ENCODE data around the gene FBN1.

FBN1 gene

DNA sequence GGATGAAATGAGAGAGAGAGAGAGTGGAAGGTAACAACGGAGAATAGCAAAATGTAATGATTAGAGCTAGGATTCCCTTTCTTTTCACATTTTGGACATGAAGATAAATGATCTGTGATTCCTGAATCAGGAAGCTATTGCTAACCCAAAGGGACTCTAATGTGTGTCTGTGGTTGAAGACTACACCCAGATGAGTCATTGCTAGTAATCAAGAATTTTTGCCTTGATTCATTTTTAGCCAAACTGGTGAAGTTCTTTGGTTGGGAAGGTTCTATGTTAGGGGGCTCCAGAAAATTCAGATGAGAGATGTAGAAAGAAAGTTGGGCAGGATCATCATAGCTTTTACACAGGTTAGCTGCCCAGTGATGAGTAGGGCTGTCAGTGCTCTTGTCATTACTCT, 197.9 kb downstream of the FBN1 start:
- Histone ChIP-seq H3K27me3 (replicated peaks; ENCODE audit: control insufficient read depth, insufficient read depth, low read length) (no peaks in the 10 kb centered on the region), H3K9ac (ENCODE audit: low read length) (peak overlapping the region; percentile 26), H3K4me1 (ENCODE audit: control insufficient read depth, insufficient read depth, low read length) (peaks cover 28% of the 10 kb centered on the region), H3K9me3 (ENCODE audit: control insufficient read depth, low read length) (no peaks in the 10 kb centered on the region), H3K4me3 (ENCODE audit: low read length) (no peak overlapping the region), H3K36me3 (ENCODE audit: control insufficient read depth, insufficient read depth, low read length, severe bottlenecking) (peaks cover 97% of the 10 kb centered on the region)
- DNase-seq (ENCODE audit: low read depth): peak; percentile 49

DNA sequence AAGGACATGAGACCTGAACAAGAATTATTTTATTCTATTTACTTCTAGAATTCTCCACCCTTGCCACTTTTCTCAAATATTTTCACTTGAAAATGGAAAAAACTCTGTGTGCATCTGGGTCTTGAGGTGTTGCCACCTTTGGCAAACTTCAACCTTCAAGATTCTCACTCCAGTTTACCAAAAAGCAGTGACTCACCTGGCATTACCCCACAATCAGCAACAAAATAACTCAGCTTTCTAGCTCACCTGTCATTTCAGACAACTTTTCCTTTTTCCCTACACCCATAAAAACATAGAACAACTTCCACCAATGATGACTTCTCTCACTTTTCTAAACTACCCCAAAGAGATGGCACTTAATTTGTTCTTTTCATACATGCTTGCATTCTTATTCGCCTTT, 198.5 kb downstream of the FBN1 start:
- H3K9me3 ChIP-seq (ENCODE audit: control insufficient read depth, low read length): no peaks in the 10 kb centered on the region
- peak overlapping the region; percentile 26 for H3K9ac ChIP-seq (ENCODE audit: low read length)
- peaks cover 97% of the 10 kb centered on the region for H3K36me3 ChIP-seq (ENCODE audit: control insufficient read depth, insufficient read depth, low read length, severe bottlenecking)
- H3K27me3 ChIP-seq (replicated peaks; ENCODE audit: control insufficient read depth, insufficient read depth, low read length): no peaks in the 10 kb centered on the region
- no peak overlapping the region for H3K4me3 ChIP-seq (ENCODE audit: low read length)
- peaks cover 34% of the 10 kb centered on the region for H3K4me1 ChIP-seq (ENCODE audit: control insufficient read depth, insufficient read depth, low read length)
- no peak for DNase-seq (ENCODE audit: low read depth)

DNA sequence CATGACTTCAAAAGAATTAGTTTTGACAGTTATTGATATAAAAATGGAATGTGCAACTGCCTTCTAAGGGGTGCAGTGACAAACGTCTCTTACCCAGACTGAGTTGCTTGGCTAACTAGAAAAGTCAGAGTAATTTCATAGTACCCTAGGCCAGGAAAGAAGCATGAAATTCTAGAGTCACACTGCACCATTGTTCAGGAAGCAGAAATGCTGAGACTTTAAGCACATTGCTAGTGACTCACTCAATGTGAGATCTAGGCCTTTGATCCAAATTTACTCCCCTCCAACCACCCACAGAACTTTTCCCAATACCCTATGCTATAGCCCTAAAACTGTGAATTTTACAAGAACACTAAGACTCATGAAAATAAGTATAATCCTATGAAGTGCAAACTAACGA, 203.5 kb downstream of the FBN1 start:
- H3K27me3 ChIP-seq (replicated peaks; ENCODE audit: control insufficient read depth, insufficient read depth, low read length): no peaks in the 10 kb centered on the region
- H3K4me1 ChIP-seq (ENCODE audit: control insufficient read depth, insufficient read depth, low read length): peaks cover 50% of the 10 kb centered on the region
- peaks cover 89% of the 10 kb centered on the region for H3K36me3 ChIP-seq (ENCODE audit: control insufficient read depth, insufficient read depth, low read length, severe bottlenecking)
- H3K9me3 ChIP-seq (ENCODE audit: control insufficient read depth, low read length): no peaks in the 10 kb centered on the region
- DNase-seq (ENCODE audit: low read depth): no peak
- H3K4me3 ChIP-seq (ENCODE audit: low read length): no peak overlapping the region
- no peak overlapping the region for H3K9ac ChIP-seq (ENCODE audit: low read length)

DNA sequence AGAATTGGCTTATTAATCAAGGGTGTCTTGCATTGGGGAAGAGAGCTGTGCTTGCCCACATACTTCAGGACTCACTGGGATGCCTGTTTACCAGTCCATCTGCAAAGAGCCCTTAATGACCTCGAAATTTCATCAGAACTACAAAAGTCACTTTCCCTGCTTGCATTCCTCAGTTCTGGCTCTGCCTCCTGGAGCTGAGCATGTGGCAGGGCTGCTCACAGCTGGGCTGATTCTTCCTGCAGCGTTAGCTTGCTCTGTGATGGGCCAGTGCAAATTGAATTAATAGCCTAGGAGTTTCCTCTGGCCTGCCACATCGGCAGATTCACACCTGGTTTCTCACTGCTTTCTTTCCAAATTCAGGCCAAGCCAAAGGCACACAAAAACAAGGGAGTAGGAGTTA, 205.4 kb downstream of the FBN1 start:
- Histone ChIP-seq H3K9me3 (ENCODE audit: control insufficient read depth, low read length) (no peaks in the 10 kb centered on the region), H3K4me1 (ENCODE audit: control insufficient read depth, insufficient read depth, low read length) (peaks cover 55% of the 10 kb centered on the region), H3K9ac (ENCODE audit: low read length) (peak overlapping the region; percentile 76), H3K27me3 (replicated peaks; ENCODE audit: control insufficient read depth, insufficient read depth, low read length) (no peaks in the 10 kb centered on the region), H3K4me3 (ENCODE audit: low read length) (no peak overlapping the region), H3K36me3 (ENCODE audit: control insufficient read depth, insufficient read depth, low read length, severe bottlenecking) (peaks cover 90% of the 10 kb centered on the region)
- peak; percentile 79 for DNase-seq (ENCODE audit: low read depth)

DNA sequence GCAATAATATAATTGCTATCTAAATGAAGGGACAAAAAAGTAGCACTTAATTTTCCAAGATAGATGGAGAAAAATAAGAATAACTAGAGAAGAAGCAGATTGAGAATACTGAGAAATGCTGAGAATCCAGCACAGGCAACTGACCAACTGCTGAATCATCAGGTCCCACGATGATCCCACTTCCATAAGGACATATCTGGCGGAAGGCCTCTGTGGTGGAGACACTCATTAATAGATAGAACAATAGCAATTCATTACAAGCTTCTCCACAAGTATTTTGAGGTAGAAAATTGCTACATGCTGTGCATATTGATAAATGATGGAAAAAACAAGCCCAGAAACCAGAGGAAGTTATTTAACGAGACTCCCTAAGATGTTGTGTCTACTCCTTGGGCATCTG, 208.3 kb downstream of the FBN1 start:
- Histone ChIP-seq H3K9me3 (ENCODE audit: control insufficient read depth, low read length) (no peaks in the 10 kb centered on the region), H3K36me3 (ENCODE audit: control insufficient read depth, insufficient read depth, low read length, severe bottlenecking) (peaks cover 87% of the 10 kb centered on the region), H3K4me1 (ENCODE audit: control insufficient read depth, insufficient read depth, low read length) (peaks cover 63% of the 10 kb centered on the region), H3K9ac (ENCODE audit: low read length) (peak overlapping the region; percentile 30), H3K4me3 (ENCODE audit: low read length) (no peak overlapping the region), H3K27me3 (replicated peaks; ENCODE audit: control insufficient read depth, insufficient read depth, low read length) (no peaks in the 10 kb centered on the region)
- no peak for DNase-seq (ENCODE audit: low read depth)

DNA sequence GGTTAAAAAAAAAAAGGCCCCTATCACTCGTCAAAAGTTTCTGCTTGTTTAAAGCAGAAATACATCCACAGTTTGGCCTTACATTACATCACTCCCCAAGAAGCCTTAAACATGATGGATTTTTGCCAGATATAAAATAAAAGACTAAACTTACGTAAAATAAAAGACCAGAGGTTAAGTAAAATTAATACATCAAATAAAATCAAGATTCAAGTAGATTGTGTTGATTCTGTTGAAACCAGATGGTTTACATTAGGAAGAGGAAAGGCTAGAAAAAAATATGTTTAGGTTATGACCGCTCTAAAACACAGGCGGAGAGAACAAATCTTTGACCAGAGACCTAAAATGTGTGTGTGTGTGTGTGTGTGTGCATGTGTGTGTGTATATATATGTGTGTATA, 210.2 kb downstream of the FBN1 start:
- H3K36me3 ChIP-seq (ENCODE audit: control insufficient read depth, insufficient read depth, low read length, severe bottlenecking): peaks cover 85% of the 10 kb centered on the region
- H3K9ac ChIP-seq (ENCODE audit: low read length): no peak overlapping the region
- H3K27me3 ChIP-seq (replicated peaks; ENCODE audit: control insufficient read depth, insufficient read depth, low read length): no peaks in the 10 kb centered on the region
- no peaks in the 10 kb centered on the region for H3K9me3 ChIP-seq (ENCODE audit: control insufficient read depth, low read length)
- no peak for DNase-seq (ENCODE audit: low read depth)
- H3K4me1 ChIP-seq (ENCODE audit: control insufficient read depth, insufficient read depth, low read length): peaks cover 45% of the 10 kb centered on the region
- no peak overlapping the region for H3K4me3 ChIP-seq (ENCODE audit: low read length)

DNA sequence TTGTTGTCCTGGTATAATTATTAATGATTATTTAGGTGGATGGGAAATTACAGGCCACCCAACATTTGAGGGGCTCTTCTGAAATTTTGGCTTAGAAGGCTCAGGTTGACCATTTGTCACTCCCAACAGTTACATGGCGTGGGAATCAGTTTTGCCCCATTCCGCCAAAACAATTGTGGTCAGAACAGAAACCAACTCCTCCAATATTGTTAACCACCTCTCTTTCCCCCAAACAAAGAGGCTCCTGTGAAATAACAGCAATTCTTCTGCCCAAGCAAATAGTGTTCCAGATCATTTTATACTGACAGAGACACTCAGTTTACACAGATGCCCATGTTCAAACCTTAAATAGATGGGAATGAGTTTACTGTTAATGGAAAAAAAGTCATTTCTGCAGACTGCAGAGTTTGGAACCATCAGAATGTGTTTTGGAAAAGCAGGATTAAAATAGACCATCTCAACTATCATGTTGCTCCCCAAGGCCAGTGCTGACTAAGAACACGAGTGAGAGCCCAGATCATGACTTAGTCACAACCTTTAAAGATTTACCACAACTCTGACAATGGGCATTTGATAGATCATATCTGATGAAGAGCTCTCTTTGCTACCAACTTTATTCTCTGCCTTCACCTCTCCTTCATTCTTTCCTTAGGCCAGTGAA, 212.2 kb downstream of the FBN1 start:
- no peaks in the 10 kb centered on the region for H3K27me3 ChIP-seq (replicated peaks; ENCODE audit: control insufficient read depth, insufficient read depth, low read length)
- H3K9ac ChIP-seq (ENCODE audit: low read length): peak overlapping the region; percentile 45
- peak overlapping the region; percentile 13 for H3K4me3 ChIP-seq (ENCODE audit: low read length)
- peak; percentile 35 for DNase-seq (ENCODE audit: low read depth)
- no peaks in the 10 kb centered on the region for H3K9me3 ChIP-seq (ENCODE audit: control insufficient read depth, low read length)
- H3K4me1 ChIP-seq (ENCODE audit: control insufficient read depth, insufficient read depth, low read length): peaks cover 36% of the 10 kb centered on the region
- peaks cover 93% of the 10 kb centered on the region for H3K36me3 ChIP-seq (ENCODE audit: control insufficient read depth, insufficient read depth, low read length, severe bottlenecking)

DNA sequence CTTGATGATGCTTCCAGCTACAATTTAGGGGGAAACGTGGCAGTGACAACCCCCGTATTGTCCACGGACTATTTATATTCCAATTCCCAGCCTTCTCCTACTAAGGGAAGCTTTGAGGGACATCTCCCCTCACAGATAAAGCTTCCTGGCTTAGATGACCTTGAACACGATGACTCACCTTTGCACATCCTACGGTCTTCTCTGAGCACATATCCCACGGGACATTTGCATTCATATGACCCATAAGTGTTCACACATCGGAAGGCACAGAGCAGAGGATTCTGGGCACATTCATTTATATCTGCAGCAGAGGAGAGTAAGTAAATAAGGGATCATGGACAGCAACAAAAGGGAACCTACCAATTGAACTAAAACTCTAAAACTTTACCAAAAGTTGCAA, 212.8 kb downstream of the FBN1 start:
- H3K4me3 ChIP-seq (ENCODE audit: low read length): no peak overlapping the region
- peaks cover 89% of the 10 kb centered on the region for H3K36me3 ChIP-seq (ENCODE audit: control insufficient read depth, insufficient read depth, low read length, severe bottlenecking)
- H3K4me1 ChIP-seq (ENCODE audit: control insufficient read depth, insufficient read depth, low read length): peaks cover 41% of the 10 kb centered on the region
- H3K27me3 ChIP-seq (replicated peaks; ENCODE audit: control insufficient read depth, insufficient read depth, low read length): no peaks in the 10 kb centered on the region
- DNase-seq (ENCODE audit: low read depth): no peak
- H3K9ac ChIP-seq (ENCODE audit: low read length): peak overlapping the region; percentile 45
- H3K9me3 ChIP-seq (ENCODE audit: control insufficient read depth, low read length): no peaks in the 10 kb centered on the region

DNA sequence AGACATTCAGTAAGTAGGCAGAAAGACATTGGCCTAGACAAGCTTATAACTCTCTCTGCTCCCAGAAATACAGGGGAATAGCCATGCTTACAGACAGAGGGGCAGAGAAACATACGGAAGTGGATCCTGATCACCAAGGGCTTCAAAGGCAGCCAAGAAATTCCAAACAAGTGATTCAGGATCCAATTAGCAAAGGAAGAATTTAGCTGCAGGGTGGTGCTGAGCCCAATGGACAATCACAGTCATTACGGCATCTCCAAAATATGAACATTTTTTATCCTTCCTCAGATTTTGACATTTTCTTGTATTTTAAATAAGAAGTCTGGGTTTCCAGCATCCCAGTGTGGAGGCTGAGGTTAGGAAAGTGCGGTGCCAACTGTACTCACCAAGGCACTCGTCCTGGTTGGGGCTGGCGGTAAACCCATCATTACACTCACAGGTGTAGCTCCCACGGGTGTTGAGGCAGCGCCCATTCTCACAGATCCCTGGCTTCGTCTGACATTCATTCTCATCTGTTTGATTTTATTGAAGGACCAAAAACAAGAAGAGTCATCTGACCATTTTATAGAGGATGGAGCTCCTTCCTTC, 217.5 kb downstream of the FBN1 start:
- no peaks in the 10 kb centered on the region for H3K9me3 ChIP-seq (ENCODE audit: control insufficient read depth, low read length)
- H3K36me3 ChIP-seq (ENCODE audit: control insufficient read depth, insufficient read depth, low read length, severe bottlenecking): peaks cover 92% of the 10 kb centered on the region
- H3K9ac ChIP-seq (ENCODE audit: low read length): peak overlapping the region; percentile 59
- no peak overlapping the region for H3K4me3 ChIP-seq (ENCODE audit: low read length)
- peaks cover 44% of the 10 kb centered on the region for H3K4me1 ChIP-seq (ENCODE audit: control insufficient read depth, insufficient read depth, low read length)
- DNase-seq (ENCODE audit: low read depth): peak; percentile 91
- H3K27me3 ChIP-seq (replicated peaks; ENCODE audit: control insufficient read depth, insufficient read depth, low read length): no peaks in the 10 kb centered on the region

DNA sequence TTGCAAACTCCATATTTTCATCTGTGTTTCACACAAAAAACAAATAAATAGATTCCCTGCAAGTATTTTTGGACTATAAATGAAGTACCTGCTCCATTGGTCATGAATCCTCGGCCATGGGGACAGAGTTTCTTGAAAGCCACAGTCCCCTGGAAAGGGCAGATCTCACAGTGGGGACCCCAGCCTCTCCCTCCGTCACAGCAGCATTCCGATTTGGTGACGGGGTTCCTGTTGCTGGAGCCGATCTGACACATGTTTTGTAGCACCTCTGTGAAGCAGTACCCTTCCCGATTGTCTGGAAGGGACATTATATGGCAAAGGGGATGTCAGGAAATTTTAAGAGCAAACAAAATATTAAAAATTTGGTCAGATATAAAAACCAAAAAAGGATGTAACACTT, 218.0 kb downstream of the FBN1 start:
- Histone ChIP-seq H3K4me3 (ENCODE audit: low read length) (no peak overlapping the region), H3K9me3 (ENCODE audit: control insufficient read depth, low read length) (no peaks in the 10 kb centered on the region), H3K9ac (ENCODE audit: low read length) (peak overlapping the region; percentile 59), H3K4me1 (ENCODE audit: control insufficient read depth, insufficient read depth, low read length) (peaks cover 44% of the 10 kb centered on the region), H3K36me3 (ENCODE audit: control insufficient read depth, insufficient read depth, low read length, severe bottlenecking) (peaks cover 90% of the 10 kb centered on the region), H3K27me3 (replicated peaks; ENCODE audit: control insufficient read depth, insufficient read depth, low read length) (no peaks in the 10 kb centered on the region)
- DNase-seq (ENCODE audit: low read depth): no peak

DNA sequence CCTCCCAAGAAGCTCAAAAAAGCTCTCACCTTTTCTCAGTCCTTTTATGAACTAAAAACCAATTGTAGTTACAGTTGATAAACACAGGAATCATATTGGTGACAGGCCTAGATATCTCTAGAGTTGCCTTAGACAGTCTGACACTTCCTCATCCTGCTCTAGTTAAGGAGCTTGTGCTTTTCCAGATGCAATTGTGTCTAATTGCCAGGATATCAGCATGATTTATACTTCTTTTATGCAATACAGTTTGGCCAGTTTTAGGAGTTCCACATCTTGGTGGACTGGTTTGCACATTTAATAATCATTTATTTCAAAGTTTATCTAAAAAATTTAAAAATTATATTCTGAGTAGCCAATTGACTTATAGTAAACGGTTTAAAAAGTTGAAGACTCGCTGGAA, 218.6 kb downstream of the FBN1 start:
- Histone ChIP-seq H3K9me3 (ENCODE audit: control insufficient read depth, low read length) (no peaks in the 10 kb centered on the region), H3K27me3 (replicated peaks; ENCODE audit: control insufficient read depth, insufficient read depth, low read length) (no peaks in the 10 kb centered on the region), H3K9ac (ENCODE audit: low read length) (no peak overlapping the region), H3K36me3 (ENCODE audit: control insufficient read depth, insufficient read depth, low read length, severe bottlenecking) (peaks cover 88% of the 10 kb centered on the region), H3K4me3 (ENCODE audit: low read length) (no peak overlapping the region), H3K4me1 (ENCODE audit: control insufficient read depth, insufficient read depth, low read length) (peaks cover 46% of the 10 kb centered on the region)
- no peak for DNase-seq (ENCODE audit: low read depth)

DNA sequence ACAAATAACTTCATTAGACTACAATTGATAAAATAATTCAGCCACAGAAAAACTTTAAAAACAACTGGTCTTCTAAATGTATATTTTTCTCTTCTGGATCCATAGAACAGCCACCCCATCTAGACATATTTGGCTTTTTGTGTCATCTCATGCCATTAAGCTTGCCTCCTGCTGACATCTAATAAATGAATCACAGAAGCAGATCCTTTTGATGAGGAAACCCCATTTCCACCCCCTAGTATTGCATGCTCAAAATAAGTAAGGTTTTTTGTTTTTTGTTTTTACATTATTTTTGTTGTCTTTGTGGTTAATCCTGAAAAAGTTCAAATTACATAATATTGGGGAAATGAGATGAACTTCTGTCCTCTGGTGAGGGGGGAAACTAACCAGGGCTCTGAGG, 219.5 kb downstream of the FBN1 start:
- H3K36me3 ChIP-seq (ENCODE audit: control insufficient read depth, insufficient read depth, low read length, severe bottlenecking): peaks cover 89% of the 10 kb centered on the region
- no peaks in the 10 kb centered on the region for H3K27me3 ChIP-seq (replicated peaks; ENCODE audit: control insufficient read depth, insufficient read depth, low read length)
- H3K4me3 ChIP-seq (ENCODE audit: low read length): no peak overlapping the region
- H3K9me3 ChIP-seq (ENCODE audit: control insufficient read depth, low read length): no peaks in the 10 kb centered on the region
- DNase-seq (ENCODE audit: low read depth): no peak
- H3K9ac ChIP-seq (ENCODE audit: low read length): no peak overlapping the region
- peaks cover 46% of the 10 kb centered on the region for H3K4me1 ChIP-seq (ENCODE audit: control insufficient read depth, insufficient read depth, low read length)

All from adipocyte (in vitro differentiated cells).